IMR-90 (cell line): ENCODE measurements around the gene HPN. TPM values are rescaled to one million over a fixed set of nuclear protein-coding genes. Genes with fewer than 3 reads are reported as not detected.

Experiments used
- ATAC-seq: fragments of 200-7000 bp; cut with Tn5 transposase; 2 replicates; pipeline ENCODE4 v1.9.1; 2020; ENCODE audit warnings: low read depth, mild to moderate bottlenecking, moderate library complexity
- BruUV-seq: library from RNA; stranded (reverse); fragments of 400-500 nt; replicated peaks from 2 replicates; lab custom pipeline; 2021; lab: Mats Ljungman, UMichigan
- CTCF ChIA-PET: fragments of 300-600 bp; formaldehyde crosslinking; extraction: SDS; loops from one replicate; lab custom pipeline; 2021; ENCODE audit warnings: antibody characterized with exemption; lab: Yijun Ruan, JAX
- POLR2A ChIA-PET: fragments of 300-600 bp; sonication (Branson Sonifier 250); formaldehyde crosslinking; loops from one replicate; lab custom pipeline; 2022; ENCODE audit warnings: antibody characterized with exemption; ENCODE audit not compliant: unreplicated experiment; lab: Charles Lee
- DNase-seq: peaks from one replicate; pipeline ENCODE4 v3.0.0; 2013
- H2AFZ ChIP-seq: replicated peaks from 2 replicates; pipeline ENCODE3; 2013; ENCODE audit warnings: low read length, mild to moderate bottlenecking; ENCODE audit not compliant: poor library complexity
- H2AK5ac ChIP-seq: 2 replicates; pipeline ENCODE4 v1.6.1; 2013; ENCODE audit warnings: low read depth, low read length, inconsistent platforms
- H2AK9ac ChIP-seq: replicated peaks from 2 replicates; pipeline ENCODE3; 2013; ENCODE audit warnings: mild to moderate bottlenecking, low read depth, low read length, moderate library complexity; ENCODE audit not compliant: poor library complexity
- H2BK120ac ChIP-seq: 2 replicates; pipeline ENCODE4 v1.6.1; 2013; ENCODE audit warnings: low read depth, low read length, inconsistent platforms
- H2BK15ac ChIP-seq: 3 replicates; pipeline ENCODE4 v1.6.1; 2013; ENCODE audit warnings: low read depth, low read length, inconsistent platforms
- H2BK20ac ChIP-seq: 2 replicates; pipeline ENCODE4 v1.6.1; 2013; ENCODE audit warnings: low read depth, mild to moderate bottlenecking, inconsistent platforms, low read length, moderate library complexity
- H2BK5ac ChIP-seq: 2 replicates; pipeline ENCODE4 v1.6.1; 2013; ENCODE audit warnings: mild to moderate bottlenecking, low read depth, low read length, inconsistent platforms; ENCODE audit not compliant: poor library complexity, severe bottlenecking
- H3K14ac ChIP-seq: replicated peaks from 2 replicates; pipeline ENCODE4 v1.6.1; 2013; ENCODE audit warnings: low read depth, low read length, inconsistent platforms
- H3K18ac ChIP-seq: 2 replicates; pipeline ENCODE4 v1.6.1; 2013; ENCODE audit warnings: low read depth, low read length, control low read depth
- H3K23ac ChIP-seq: 2 replicates; pipeline ENCODE4 v1.6.1; 2013; ENCODE audit warnings: low read depth, low read length, inconsistent platforms
- H3K27ac ChIP-seq: 2 replicates; pipeline ENCODE4 v1.5.1; 2013; ENCODE audit warnings: mild to moderate bottlenecking, control low read depth, low read length; ENCODE audit not compliant: insufficient read depth
- H3K27me3 ChIP-seq: 2 replicates; pipeline ENCODE4 v1.6.1; 2013; ENCODE audit warnings: low read length; ENCODE audit not compliant: control insufficient read depth, insufficient read depth
- H3K36me3 ChIP-seq: 2 replicates; pipeline ENCODE4 v1.6.1; 2013; ENCODE audit warnings: low read length, mixed read lengths; ENCODE audit not compliant: control insufficient read depth, insufficient read depth
- H3K4ac ChIP-seq: 2 replicates; pipeline ENCODE4 v1.6.1; 2013; ENCODE audit warnings: low read depth, low read length, inconsistent platforms
- H3K4me1 ChIP-seq: 2 replicates; pipeline ENCODE4 v1.6.1; 2013; ENCODE audit warnings: low read length, mixed read lengths; ENCODE audit not compliant: control insufficient read depth, insufficient read depth
- H3K4me2 ChIP-seq: 2 replicates; pipeline ENCODE4 v1.6.1; 2013; ENCODE audit warnings: low read depth, mild to moderate bottlenecking, control low read depth, low read length, moderate library complexity
- H3K4me3 ChIP-seq: 2 replicates; pipeline ENCODE4 v1.5.1; 2013; ENCODE audit warnings: low read depth, mild to moderate bottlenecking, control low read depth, low read length, moderate library complexity; ENCODE audit not compliant: insufficient read depth
- H3K56ac ChIP-seq: 2 replicates; pipeline ENCODE4 v1.6.1; 2013; ENCODE audit warnings: low read length, inconsistent platforms; ENCODE audit not compliant: insufficient read depth; ENCODE audit errors: extremely low read depth
- H3K79me1 ChIP-seq, 2 experiments: 2 replicates each; pipeline ENCODE4 v1.6.1; 2013; ENCODE audit warnings: low read length in 2 of 2, inconsistent platforms in 1 of 2, low read depth in 1 of 2
- H3K9ac ChIP-seq: 2 replicates; pipeline ENCODE4 v1.6.1; 2013; ENCODE audit warnings: low read depth, low read length, control low read depth
- H3K9me1 ChIP-seq: 2 replicates; pipeline ENCODE4 v1.6.1; 2013; ENCODE audit warnings: low read length, inconsistent platforms; ENCODE audit not compliant: insufficient read depth
- H3K9me3 ChIP-seq: 2 replicates; pipeline ENCODE4 v1.6.1; 2013; ENCODE audit warnings: low read length; ENCODE audit not compliant: control insufficient read depth, insufficient read depth
- H4K20me1 ChIP-seq: 2 replicates; pipeline ENCODE4 v1.6.1; 2013; ENCODE audit warnings: low read length, inconsistent platforms; ENCODE audit not compliant: insufficient read depth
- H4K5ac ChIP-seq: 2 replicates; pipeline ENCODE4 v1.6.1; 2013; ENCODE audit warnings: mild to moderate bottlenecking, low read depth, low read length, control low read depth
- H4K8ac ChIP-seq, 2 experiments: 2 replicates each; pipeline ENCODE4 v1.6.1; 2013; ENCODE audit warnings: low read depth in 2 of 2, low read length in 2 of 2, control low read depth in 1 of 2, inconsistent platforms in 1 of 2
- H4K91ac ChIP-seq: 2 replicates; pipeline ENCODE4 v1.6.1; 2013; ENCODE audit warnings: low read depth, low read length, inconsistent platforms; ENCODE audit not compliant: insufficient read depth
- BHLHE40 ChIP-seq: fragments of 150-350 bp; IDR thresholded peaks from 2 replicates; pipeline ENCODE4 v1.6.1; 2016; ENCODE audit warnings: mild to moderate bottlenecking, low read depth, low read length
- CEBPB ChIP-seq: IDR thresholded peaks from 2 replicates; pipeline ENCODE4 v1.6.1; 2012; ENCODE audit warnings: low read depth, low read length, improper control_type of control experiment
- CHD1 ChIP-seq: IDR thresholded peaks from 2 replicates; pipeline ENCODE4 v1.6.1; 2012; ENCODE audit warnings: low read depth, low read length, improper control_type of control experiment
- NFE2L2 ChIP-seq: fragments of 150-350 bp; IDR thresholded peaks from 2 replicates; pipeline ENCODE4 v1.6.1; 2016; ENCODE audit warnings: low read depth, mild to moderate bottlenecking, low read length
- POLR2A ChIP-seq: IDR thresholded peaks from 2 replicates; pipeline ENCODE4 v1.6.1; 2012; ENCODE audit warnings: mild to moderate bottlenecking, low read depth, low read length
- RAD21 ChIP-seq: IDR thresholded peaks from 2 replicates; pipeline ENCODE4 v1.6.1; 2012; ENCODE audit warnings: low read length, improper control_type of control experiment
- WGBS, 2 experiments: methylation state at CpG; one replicate each; pipeline versions ENCODE4 v1.1.5 to v1.1.7; 2013; ENCODE audit warnings: missing lambda C conversion rate in 2 of 2; ENCODE audit not compliant: insufficient read length in 1 of 2; ENCODE audit errors: extremely low coverage in 2 of 2; 5-methylcytosine and 5-hydroxymethylcytosine counted together
- dilution Hi-C: fragments of 300-500 bp; cut with HindIII; formaldehyde crosslinking; loops from one replicate; pipeline ENCODE4 v1.14.3; 2018; ENCODE audit warnings: low sequenced_read_pairs; ENCODE audit not compliant: unreplicated experiment
- in situ Hi-C: fragments of 300-500 bp; cut with MboI; formaldehyde crosslinking; loops from 3 replicates; pipeline ENCODE4 v1.14.3; 2019; ENCODE audit warnings: low sequenced_read_pairs, inconsistent platforms, mixed read lengths
- intact Hi-C: fragments of 100-400 bp; cut with micrococcal nuclease; formaldehyde crosslinking; loops from 2 replicates; pipeline ENCODE4 v1.10.0; 2022
- polyA plus RNA-seq, 3 experiments: library from polyadenylated mRNA; depleted of rRNA; stranded (reverse); fragments of >200 nt; gene quantifications; 2 replicates each; pipeline ENCODE4 v1.2.3, GENCODE V29; 2012; ENCODE audit warnings: low replicate concordance in 1 of 3
- total RNA-seq: library from RNA; depleted of rRNA; stranded (reverse); fragments of >200 nt; gene quantifications from 2 replicates; pipeline ENCODE4 v1.2.3, GENCODE V29; 2012

Gene HPN
- total and polyA plus RNA-seq, 2 of the 4 experiments (the other 2 are of a cell fraction) = not detected

DNA sequence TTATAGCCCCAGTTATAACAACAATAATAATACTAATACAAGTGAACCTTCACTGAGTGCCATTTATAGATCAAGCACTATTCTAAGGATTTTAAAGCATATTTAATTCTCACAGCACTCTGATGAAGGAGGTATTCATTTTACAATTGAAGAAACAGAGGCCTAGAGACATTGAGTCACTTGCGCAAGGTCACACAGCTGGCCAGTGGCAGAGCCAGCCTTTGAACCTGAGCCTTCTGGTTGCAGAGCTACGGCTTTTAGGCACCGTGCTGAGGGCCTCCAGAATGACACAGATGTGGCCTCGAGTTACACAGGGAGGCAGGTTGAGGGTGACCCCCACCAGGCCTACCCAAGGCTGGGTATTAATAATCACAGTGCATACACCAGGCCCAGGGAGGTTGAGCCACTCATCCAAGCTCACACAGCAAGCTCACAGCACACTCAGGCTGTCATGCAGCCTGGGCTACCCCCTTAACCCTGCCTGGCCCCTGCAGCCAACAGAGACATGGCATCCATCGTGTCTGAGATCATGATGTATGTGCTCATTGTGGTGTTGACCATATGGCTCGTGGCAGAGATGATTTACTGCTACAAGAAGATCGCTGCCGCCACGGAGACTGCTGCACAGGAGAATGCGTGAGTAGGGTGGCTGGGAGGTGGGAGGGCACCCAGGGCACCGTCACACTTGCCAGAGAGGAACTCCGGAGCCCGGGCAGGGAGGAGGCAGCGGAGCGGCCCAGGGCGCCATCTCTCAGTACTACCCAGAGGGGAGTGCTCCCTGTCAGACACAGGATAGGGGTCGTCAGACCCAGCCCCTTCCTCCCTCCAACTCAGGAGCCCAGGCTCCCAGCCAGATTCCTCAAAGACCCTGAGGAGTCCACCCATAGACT is 2.7 kb upstream of the HPN start:
- ATAC-seq = no peak
- H2BK20ac ChIP-seq = no peak overlapping the region
- no peak overlapping the region for H2AK9ac ChIP-seq
- no peaks in the 10 kb centered on the region for H3K36me3 ChIP-seq
- H3K4me1 ChIP-seq = peaks cover 5% of the 10 kb centered on the region; the same call in 1 of the 2 replicates
- H3K27me3 ChIP-seq = peaks cover 7% of the 10 kb centered on the region; the same call in 1 of the 2 replicates
- H3K9me1 ChIP-seq = no peaks in the 10 kb centered on the region
- no peak overlapping the region for H3K4me3 ChIP-seq
- no peaks in the 10 kb centered on the region for H3K79me1 ChIP-seq
- POLR2A ChIA-PET = interaction anchor here (0.6 kb wide), 1 partner anchor 555 kb away, joined by 3 read pairs; no protein-coding TSS in a partner anchor
- H4K20me1 ChIP-seq = no peaks in the 10 kb centered on the region
- TF ChIP-seq NFE2L2 (no peak), CEBPB (no peak; the same call in 1 of the 2 replicates), BHLHE40 (no peak), POLR2A (no peak), CHD1 (no peak), RAD21 (no peak)
- H3K4me2 ChIP-seq = no peak overlapping the region
- peak overlapping the region; percentile 13 for H2AFZ ChIP-seq
- no peak overlapping the region for H4K5ac ChIP-seq
- H2BK120ac ChIP-seq = no peak overlapping the region
- in situ Hi-C loops = no loop called here
- BruUV-seq = no TSS peak
- H3K27ac ChIP-seq = no peak overlapping the region
- no peak overlapping the region for H3K23ac ChIP-seq
- no peak overlapping the region for H3K56ac ChIP-seq
- dilution Hi-C loops = no loop called here
- no peak for DNase-seq
- no peaks in the 10 kb centered on the region for H3K9me3 ChIP-seq
- CTCF ChIA-PET = no interaction called here
- 100% methylated on average over 1 of the region's 17 CpGs; no CpG with 5 or more reads in 1 of the 2 experiments for WGBS, 2 experiments
- H4K91ac ChIP-seq = no peak overlapping the region
- H3K14ac ChIP-seq = no peak overlapping the region
- no peak overlapping the region for H3K18ac ChIP-seq
- no peak overlapping the region for H2BK5ac ChIP-seq
- H3K4ac ChIP-seq = no peak overlapping the region
- H2BK15ac ChIP-seq = no peak overlapping the region
- H2AK5ac ChIP-seq = no peak overlapping the region
- H3K9ac ChIP-seq = no peak overlapping the region
- intact Hi-C loops = no loop called here
- no peak overlapping the region for H4K8ac ChIP-seq
